ENCODE results near the gene BRAF. TPM values are rescaled to one million over a fixed set of nuclear protein-coding genes. Genes with fewer than 3 reads are reported as not detected.

BRAF gene
- polyA plus RNA-seq, 2 donors: 4.2 to 7.6 TPM

GRCh38 chr7:140903741-140904480 is 20.8 kb downstream of the BRAF start:
- H3K4me1 ChIP-seq (ENCODE audit: control insufficient read depth in 2 of 2, insufficient read depth in 2 of 2, low read length in 1 of 2): no peaks in the 10 kb centered on the region
- no peaks in the 10 kb centered on the region for H3K36me3 ChIP-seq (ENCODE audit: control insufficient read depth in 2 of 2, insufficient read depth in 2 of 2, low read length in 1 of 2)
- H3K27me3 ChIP-seq (ENCODE audit: control insufficient read depth in 1 of 2, insufficient read depth in 2 of 2, low read length in 2 of 2): no peaks in the 10 kb centered on the region
- no peaks in the 10 kb centered on the region for H3K9me3 ChIP-seq (ENCODE audit: control insufficient read depth in 2 of 2, insufficient read depth in 1 of 2, low read depth in 1 of 2, low read length in 1 of 2)
- H3K4me3 ChIP-seq (ENCODE audit: low read depth in 1 of 2, low read length in 2 of 2): no peak overlapping the region
- 91 to 92% methylated on average over 4 of the region's 4 CpGs for WGBS, 2 donors
- no peak overlapping the region for H3K27ac ChIP-seq (ENCODE audit: low read depth in 2 of 2, low read length in 1 of 2)

GRCh38 chr7:140902303-140902953 is 22.3 kb downstream of the BRAF start:
- 83 to 88% methylated on average over 2 of the region's 2 CpGs for WGBS, 2 donors
- Histone ChIP-seq H3K9me3 (ENCODE audit: control insufficient read depth in 2 of 2, insufficient read depth in 1 of 2, low read depth in 1 of 2, low read length in 1 of 2) (no peaks in the 10 kb centered on the region), H3K36me3 (ENCODE audit: control insufficient read depth in 2 of 2, insufficient read depth in 2 of 2, low read length in 1 of 2) (no peaks in the 10 kb centered on the region), H3K4me1 (ENCODE audit: control insufficient read depth in 2 of 2, insufficient read depth in 2 of 2, low read length in 1 of 2) (no peaks in the 10 kb centered on the region), H3K27ac (ENCODE audit: low read depth in 2 of 2, low read length in 1 of 2) (no peak overlapping the region), H3K4me3 (ENCODE audit: low read depth in 1 of 2, low read length in 2 of 2) (no peak overlapping the region), H3K27me3 (ENCODE audit: control insufficient read depth in 1 of 2, insufficient read depth in 2 of 2, low read length in 2 of 2) (no peaks in the 10 kb centered on the region)

- 86 to 96% methylated on average over 4 of the region's 4 CpGs for WGBS, 2 donors
- Histone ChIP-seq H3K9me3 (ENCODE audit: control insufficient read depth in 2 of 2, insufficient read depth in 1 of 2, low read depth in 1 of 2, low read length in 1 of 2) (no peaks in the 10 kb centered on the region), H3K4me3 (ENCODE audit: low read depth in 1 of 2, low read length in 2 of 2) (no peak overlapping the region), H3K27ac (ENCODE audit: low read depth in 2 of 2, low read length in 1 of 2) (no peak overlapping the region), H3K36me3 (ENCODE audit: control insufficient read depth in 2 of 2, insufficient read depth in 2 of 2, low read length in 1 of 2) (no peaks in the 10 kb centered on the region), H3K27me3 (ENCODE audit: control insufficient read depth in 1 of 2, insufficient read depth in 2 of 2, low read length in 2 of 2) (no peaks in the 10 kb centered on the region), H3K4me1 (ENCODE audit: control insufficient read depth in 2 of 2, insufficient read depth in 2 of 2, low read length in 1 of 2) (no peaks in the 10 kb centered on the region)
Observed at GRCh38 chr7:140901941-140902302, 22.8 kb downstream of the BRAF start.

GRCh38 chr7:140899883-140900282 is 24.8 kb downstream of the BRAF start:
- Histone ChIP-seq H3K4me3 (ENCODE audit: low read depth in 1 of 2, low read length in 2 of 2) (no peak overlapping the region), H3K27ac (ENCODE audit: low read depth in 2 of 2, low read length in 1 of 2) (no peak overlapping the region), H3K4me1 (ENCODE audit: control insufficient read depth in 2 of 2, insufficient read depth in 2 of 2, low read length in 1 of 2) (no peaks in the 10 kb centered on the region), H3K36me3 (ENCODE audit: control insufficient read depth in 2 of 2, insufficient read depth in 2 of 2, low read length in 1 of 2) (no peaks in the 10 kb centered on the region), H3K27me3 (ENCODE audit: control insufficient read depth in 1 of 2, insufficient read depth in 2 of 2, low read length in 2 of 2) (no peaks in the 10 kb centered on the region), H3K9me3 (ENCODE audit: control insufficient read depth in 2 of 2, insufficient read depth in 1 of 2, low read depth in 1 of 2, low read length in 1 of 2) (no peaks in the 10 kb centered on the region)
- 53 to 68% methylated on average over 1 of the region's 1 CpG for WGBS, 2 donors

GRCh38 chr7:140898786-140899536 is 25.8 kb downstream of the BRAF start:
- H3K27me3 ChIP-seq (ENCODE audit: control insufficient read depth in 1 of 2, insufficient read depth in 2 of 2, low read length in 2 of 2): no peaks in the 10 kb centered on the region
- no peaks in the 10 kb centered on the region for H3K9me3 ChIP-seq (ENCODE audit: control insufficient read depth in 2 of 2, insufficient read depth in 1 of 2, low read depth in 1 of 2, low read length in 1 of 2)
- WGBS, 2 donors: 69 to 82% methylated on average over 3 of the region's 3 CpGs
- H3K36me3 ChIP-seq (ENCODE audit: control insufficient read depth in 2 of 2, insufficient read depth in 2 of 2, low read length in 1 of 2): no peaks in the 10 kb centered on the region
- H3K4me3 ChIP-seq (ENCODE audit: low read depth in 1 of 2, low read length in 2 of 2): no peak overlapping the region
- H3K27ac ChIP-seq (ENCODE audit: low read depth in 2 of 2, low read length in 1 of 2): no peak overlapping the region
- no peaks in the 10 kb centered on the region for H3K4me1 ChIP-seq (ENCODE audit: control insufficient read depth in 2 of 2, insufficient read depth in 2 of 2, low read length in 1 of 2)

GRCh38 chr7:140896996-140897395 is 27.7 kb downstream of the BRAF start:
- Histone ChIP-seq H3K27ac (ENCODE audit: low read depth in 2 of 2, low read length in 1 of 2) (no peak overlapping the region), H3K9me3 (ENCODE audit: control insufficient read depth in 2 of 2, insufficient read depth in 1 of 2, low read depth in 1 of 2, low read length in 1 of 2) (no peaks in the 10 kb centered on the region), H3K27me3 (ENCODE audit: control insufficient read depth in 1 of 2, insufficient read depth in 2 of 2, low read length in 2 of 2) (no peaks in the 10 kb centered on the region), H3K4me3 (ENCODE audit: low read depth in 1 of 2, low read length in 2 of 2) (no peak overlapping the region), H3K36me3 (ENCODE audit: control insufficient read depth in 2 of 2, insufficient read depth in 2 of 2, low read length in 1 of 2) (no peaks in the 10 kb centered on the region), H3K4me1 (ENCODE audit: control insufficient read depth in 2 of 2, insufficient read depth in 2 of 2, low read length in 1 of 2) (no peaks in the 10 kb centered on the region)
- 84 to 85% methylated on average over 3 of the region's 3 CpGs for WGBS, 2 donors

GRCh38 chr7:140889645-140890044 is 35.1 kb downstream of the BRAF start:
- H3K9me3 ChIP-seq (ENCODE audit: control insufficient read depth in 2 of 2, insufficient read depth in 1 of 2, low read depth in 1 of 2, low read length in 1 of 2): no peaks in the 10 kb centered on the region
- no peak overlapping the region for H3K27ac ChIP-seq (ENCODE audit: low read depth in 2 of 2, low read length in 1 of 2)
- 86 to 93% methylated on average over 1 of the region's 1 CpG for WGBS, 2 donors
- no peaks in the 10 kb centered on the region for H3K36me3 ChIP-seq (ENCODE audit: control insufficient read depth in 2 of 2, insufficient read depth in 2 of 2, low read length in 1 of 2)
- no peak overlapping the region for H3K4me3 ChIP-seq (ENCODE audit: low read depth in 1 of 2, low read length in 2 of 2)
- H3K27me3 ChIP-seq (ENCODE audit: control insufficient read depth in 1 of 2, insufficient read depth in 2 of 2, low read length in 2 of 2): no peaks in the 10 kb centered on the region
- no peaks in the 10 kb centered on the region for H3K4me1 ChIP-seq (ENCODE audit: control insufficient read depth in 2 of 2, insufficient read depth in 2 of 2, low read length in 1 of 2)

GRCh38 chr7:140889150-140889549 is 35.6 kb downstream of the BRAF start:
- H3K36me3 ChIP-seq (ENCODE audit: control insufficient read depth in 2 of 2, insufficient read depth in 2 of 2, low read length in 1 of 2): no peaks in the 10 kb centered on the region
- WGBS, 2 donors: 80 to 91% methylated on average over 1 of the region's 1 CpG
- no peak overlapping the region for H3K4me3 ChIP-seq (ENCODE audit: low read depth in 1 of 2, low read length in 2 of 2)
- H3K27ac ChIP-seq (ENCODE audit: low read depth in 2 of 2, low read length in 1 of 2): no peak overlapping the region
- H3K4me1 ChIP-seq (ENCODE audit: control insufficient read depth in 2 of 2, insufficient read depth in 2 of 2, low read length in 1 of 2): no peaks in the 10 kb centered on the region
- no peaks in the 10 kb centered on the region for H3K27me3 ChIP-seq (ENCODE audit: control insufficient read depth in 1 of 2, insufficient read depth in 2 of 2, low read length in 2 of 2)
- no peaks in the 10 kb centered on the region for H3K9me3 ChIP-seq (ENCODE audit: control insufficient read depth in 2 of 2, insufficient read depth in 1 of 2, low read depth in 1 of 2, low read length in 1 of 2)

GRCh38 chr7:140888087-140888486 is 36.6 kb downstream of the BRAF start:
- Histone ChIP-seq H3K27me3 (ENCODE audit: control insufficient read depth in 1 of 2, insufficient read depth in 2 of 2, low read length in 2 of 2) (no peaks in the 10 kb centered on the region), H3K27ac (ENCODE audit: low read depth in 2 of 2, low read length in 1 of 2) (no peak overlapping the region), H3K9me3 (ENCODE audit: control insufficient read depth in 2 of 2, insufficient read depth in 1 of 2, low read depth in 1 of 2, low read length in 1 of 2) (no peaks in the 10 kb centered on the region), H3K4me3 (ENCODE audit: low read depth in 1 of 2, low read length in 2 of 2) (no peak overlapping the region), H3K36me3 (ENCODE audit: control insufficient read depth in 2 of 2, insufficient read depth in 2 of 2, low read length in 1 of 2) (no peaks in the 10 kb centered on the region), H3K4me1 (ENCODE audit: control insufficient read depth in 2 of 2, insufficient read depth in 2 of 2, low read length in 1 of 2) (no peaks in the 10 kb centered on the region)
- 87 to 89% methylated on average over 4 of the region's 4 CpGs for WGBS, 2 donors

Measured in esophagus (tissue), 2 donors.